Measurements from ENCODE around the gene ATP8A2.

DNA sequence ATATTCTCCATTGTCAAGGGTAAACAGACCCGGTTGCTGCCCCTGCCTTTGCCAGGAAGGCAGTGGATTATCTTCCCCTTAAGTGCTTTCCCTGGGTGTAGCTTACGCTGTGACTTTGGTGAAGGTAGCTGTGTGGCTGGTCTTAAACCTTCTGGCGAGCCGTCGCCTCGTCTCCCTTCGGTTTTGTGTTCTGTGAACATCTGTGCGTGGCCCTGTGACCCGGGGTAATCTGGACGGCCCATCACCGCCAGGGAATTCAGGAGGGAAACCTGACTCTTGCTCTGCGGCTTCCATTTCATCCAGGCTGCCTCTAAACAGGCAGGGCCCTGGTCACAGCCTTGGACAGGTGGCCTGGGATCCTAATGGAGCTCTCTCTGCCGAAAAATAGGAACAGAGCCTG lies 601.3 kb downstream of the ATP8A2 start:
- TF ChIP-seq, protein P1, sequence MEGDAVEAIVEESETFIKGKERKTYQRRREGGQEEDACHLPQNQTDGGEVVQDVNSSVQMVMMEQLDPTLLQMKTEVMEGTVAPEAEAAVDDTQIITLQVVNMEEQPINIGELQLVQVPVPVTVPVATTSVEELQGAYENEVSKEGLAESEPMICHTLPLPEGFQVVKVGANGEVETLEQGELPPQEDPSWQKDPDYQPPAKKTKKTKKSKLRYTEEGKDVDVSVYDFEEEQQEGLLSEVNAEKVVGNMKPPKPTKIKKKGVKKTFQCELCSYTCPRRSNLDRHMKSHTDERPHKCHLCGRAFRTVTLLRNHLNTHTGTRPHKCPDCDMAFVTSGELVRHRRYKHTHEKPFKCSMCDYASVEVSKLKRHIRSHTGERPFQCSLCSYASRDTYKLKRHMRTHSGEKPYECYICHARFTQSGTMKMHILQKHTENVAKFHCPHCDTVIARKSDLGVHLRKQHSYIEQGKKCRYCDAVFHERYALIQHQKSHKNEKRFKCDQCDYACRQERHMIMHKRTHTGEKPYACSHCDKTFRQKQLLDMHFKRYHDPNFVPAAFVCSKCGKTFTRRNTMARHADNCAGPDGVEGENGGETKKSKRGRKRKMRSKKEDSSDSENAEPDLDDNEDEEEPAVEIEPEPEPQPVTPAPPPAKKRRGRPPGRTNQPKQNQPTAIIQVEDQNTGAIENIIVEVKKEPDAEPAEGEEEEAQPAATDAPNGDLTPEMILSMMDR (IDR thresholded peaks at IDR 0.05), result no peak
- no peak for TF ChIP-seq POLR2A (IDR thresholded peaks at IDR 0.05)
